ENCODE results near the gene CAMK4.

GRCh38 chr5:111194053-111194452 is 30.1 kb upstream of the CAMK4 start:
- no peak for TF ChIP-seq POLR2A (IDR thresholded peaks at IDR 0.05; ENCODE audit: low read depth, low read length)
- TF ChIP-seq POLR2AphosphoS5 (IDR thresholded peaks at IDR 0.05; ENCODE audit: low read depth, low read length): no peak
- TF ChIP-seq TAF1 (IDR thresholded peaks at IDR 0.05; ENCODE audit: low read depth, low read length): no peak
- TF ChIP-seq POU2F2 (IDR thresholded peaks at IDR 0.05; ENCODE audit: low read depth, low read length): no peak

Measured in GM12891 (cell line).